H9 (cell line): ENCODE results near the gene CCNY. TPM values are rescaled to one million over a fixed set of nuclear protein-coding genes. Genes with fewer than 3 reads are reported as not detected.
A peak's percentile ranks its signal among the peaks of the same experiment; 100 is the strongest.

Experiments
- DNase-seq: peaks from one replicate; pipeline ENCODE4 v3.0.0-alpha.2; 2017
- H2AFZ ChIP-seq: one replicate; pipeline ENCODE4 v1.6.1; 2013; ENCODE audit warnings: mild to moderate bottlenecking, low read length, control low read depth, moderate library complexity
- H2AK5ac ChIP-seq: 2 replicates; pipeline ENCODE4 v1.6.1; 2013; ENCODE audit warnings: low read length, control low read depth, mixed read lengths; ENCODE audit not compliant: insufficient read length
- H2BK120ac ChIP-seq: one replicate; pipeline ENCODE4 v1.6.1; 2013; ENCODE audit warnings: low read depth, mild to moderate bottlenecking, low read length, control low read depth, inconsistent platforms; ENCODE audit not compliant: poor library complexity, severe bottlenecking
- H2BK12ac ChIP-seq: 2 replicates; pipeline ENCODE4 v1.6.1; 2013; ENCODE audit warnings: low read length, control low read depth, mixed read lengths, low read depth; ENCODE audit not compliant: insufficient read length
- H2BK15ac ChIP-seq: 2 replicates; pipeline ENCODE4 v1.6.1; 2013; ENCODE audit warnings: low read depth, low read length, control low read depth
- H2BK20ac ChIP-seq: one replicate; pipeline ENCODE4 v1.6.1; 2013; ENCODE audit warnings: low read depth, mild to moderate bottlenecking, low read length, control low read depth, inconsistent platforms; ENCODE audit not compliant: poor library complexity, severe bottlenecking
- H2BK5ac ChIP-seq: 2 replicates; pipeline ENCODE4 v1.6.1; 2013; ENCODE audit warnings: low read length, control low read depth, mixed read lengths; ENCODE audit not compliant: insufficient read length
- H3K14ac ChIP-seq: 2 replicates; pipeline ENCODE4 v1.6.1; 2013; ENCODE audit warnings: low read length, control low read depth; ENCODE audit not compliant: insufficient read depth
- H3K18ac ChIP-seq: 2 replicates; pipeline ENCODE4 v1.6.1; 2013; ENCODE audit warnings: low read depth, mild to moderate bottlenecking, mixed read lengths, low read length, control low read depth; ENCODE audit not compliant: insufficient read length
- H3K23ac ChIP-seq: 2 replicates; pipeline ENCODE4 v1.6.1; 2013; ENCODE audit warnings: low read length, control low read depth, mixed read lengths, low read depth; ENCODE audit not compliant: insufficient read length
- H3K23me2 ChIP-seq: 2 replicates; pipeline ENCODE4 v1.6.1; 2013; ENCODE audit warnings: low read depth, mild to moderate bottlenecking, mixed read lengths, low read length, control low read depth; ENCODE audit not compliant: insufficient read length, poor library complexity, severe bottlenecking
- H3K27ac ChIP-seq: 2 replicates; pipeline ENCODE4 v1.5.1; 2013; ENCODE audit warnings: low read length, control low read depth, mixed read lengths, low read depth; ENCODE audit not compliant: insufficient read length
- H3K27me3 ChIP-seq: 2 replicates; pipeline ENCODE4 v1.6.1; 2013; ENCODE audit warnings: low read length, control low read depth, inconsistent platforms; ENCODE audit not compliant: insufficient read depth
- H3K4ac ChIP-seq: 2 replicates; pipeline ENCODE4 v1.6.1; 2013; ENCODE audit warnings: low read depth, mild to moderate bottlenecking, control low read depth, inconsistent platforms, low read length, moderate library complexity
- H3K4me1 ChIP-seq: 2 replicates; pipeline ENCODE4 v1.6.1; 2013; ENCODE audit warnings: low read length, control low read depth, inconsistent platforms; ENCODE audit not compliant: insufficient read depth
- H3K4me2 ChIP-seq: 2 replicates; pipeline ENCODE4 v1.6.1; 2013; ENCODE audit warnings: low read length, control low read depth, mixed read lengths; ENCODE audit not compliant: insufficient read length, insufficient read depth
- H3K56ac ChIP-seq: 2 replicates; pipeline ENCODE4 v1.6.1; 2013; ENCODE audit warnings: low read depth, mild to moderate bottlenecking, mixed read lengths, low read length, control low read depth; ENCODE audit not compliant: insufficient read length
- H3K79me1 ChIP-seq: 2 replicates; pipeline ENCODE4 v1.6.1; 2013; ENCODE audit warnings: low read depth, mild to moderate bottlenecking, moderate library complexity, low read length, control low read depth, inconsistent platforms; ENCODE audit not compliant: insufficient read depth, poor library complexity, severe bottlenecking
- H3K79me2 ChIP-seq: 2 replicates; pipeline ENCODE4 v1.6.1; 2013; ENCODE audit warnings: low read length, control low read depth, inconsistent platforms; ENCODE audit not compliant: insufficient read depth
- H3K9ac ChIP-seq: 2 replicates; pipeline ENCODE4 v1.6.1; 2013; ENCODE audit warnings: low read length, control low read depth, mixed read lengths; ENCODE audit not compliant: insufficient read length; ENCODE audit errors: extremely low read depth
- H3K9me3 ChIP-seq: one replicate; pipeline ENCODE4 v1.6.1; 2013; ENCODE audit warnings: low read depth, low read length, inconsistent platforms; ENCODE audit not compliant: control insufficient read depth
- H3T11ph ChIP-seq: one replicate; pipeline ENCODE4 v1.6.1; 2013; ENCODE audit warnings: mild to moderate bottlenecking, low read length, control low read depth, inconsistent platforms
- H4K20me1 ChIP-seq: one replicate; pipeline ENCODE4 v1.6.1; 2013; ENCODE audit not compliant: control insufficient read depth, insufficient read length, insufficient read depth
- H4K5ac ChIP-seq: 2 replicates; pipeline ENCODE4 v1.6.1; 2013; ENCODE audit warnings: low read depth, mild to moderate bottlenecking, mixed read lengths, low read length, control low read depth; ENCODE audit not compliant: insufficient read length
- H4K8ac ChIP-seq: replicated peaks from 2 replicates; pipeline ENCODE4 v1.6.1; 2013; ENCODE audit warnings: low read length, control low read depth, mixed read lengths, low read depth; ENCODE audit not compliant: insufficient read length
- H4K91ac ChIP-seq: 2 replicates; pipeline ENCODE4 v1.6.1; 2013; ENCODE audit warnings: low read depth, mild to moderate bottlenecking, moderate library complexity, mixed read lengths, low read length, control low read depth; ENCODE audit not compliant: insufficient read length
- H3K27ac Mint-ChIP-seq, 3 experiments: 2 replicates in 2 of 3; 3 replicates in 1 of 3; pipeline ENCODE4 v1.8.0; 2020 to 2021; ENCODE audit warnings: mixed read lengths in 3 of 3, mild to moderate bottlenecking in 1 of 3, moderate library complexity in 1 of 3
- H3K27me3 Mint-ChIP-seq: 2 replicates; pipeline ENCODE4 v1.8.0; 2021; ENCODE audit warnings: low read depth, mild to moderate bottlenecking, moderate library complexity, mixed read lengths
- H3K36me3 Mint-ChIP-seq, 3 experiments: 2 replicates in 2 of 3; 3 replicates in 1 of 3; pipeline ENCODE4 v1.8.0; 2020 to 2021; ENCODE audit warnings: low read depth in 3 of 3, mixed read lengths in 3 of 3; ENCODE audit not compliant: insufficient read depth in 1 of 3
- H3K4me1 Mint-ChIP-seq, 2 experiments: 2 replicates each; pipeline ENCODE4 v1.8.0; 2020; ENCODE audit warnings: mixed read lengths in 2 of 2
- H3K4me3 Mint-ChIP-seq, 2 experiments: 2 replicates in 1 of 2; 3 replicates in 1 of 2; pipeline ENCODE4 v1.8.0; 2020 to 2021; ENCODE audit warnings: mild to moderate bottlenecking in 2 of 2, mixed read lengths in 2 of 2, moderate library complexity in 1 of 2
- H3K9me3 Mint-ChIP-seq, 2 experiments: 2 replicates in 1 of 2; 3 replicates in 1 of 2; pipeline ENCODE4 v1.8.0; 2020; ENCODE audit warnings: mild to moderate bottlenecking in 2 of 2, mixed read lengths in 2 of 2, moderate library complexity in 1 of 2
- WGBS: extraction: QIAGEN DNeasy Blood & Tissue Kit; methylation state at CpG from one replicate; pipeline ENCODE4 v1.1.7; 2013; ENCODE audit warnings: missing lambda C conversion rate, low lambda C conversion rate, mixed read lengths; ENCODE audit not compliant: insufficient read length; ENCODE audit errors: extremely low coverage; 5-methylcytosine and 5-hydroxymethylcytosine counted together
- total RNA-seq: library from RNA; stranded (reverse); gene quantifications from 2 replicates; pipeline ENCODE4 v1.2.1, GENCODE V29; 2021
- TF ChIP-seq, protein P1 (sequence below): fragments of 200-600 bp; sonication (generic); conservative IDR thresholded peaks from 3 replicates; pipeline ENCODE4 v1.8.0; 2021; ENCODE audit warnings: antibody characterized with exemption, mild to moderate bottlenecking

Gene CCNY
- total RNA-seq, 1 experiment from 2014 or later, result 62.1 TPM

DNA sequence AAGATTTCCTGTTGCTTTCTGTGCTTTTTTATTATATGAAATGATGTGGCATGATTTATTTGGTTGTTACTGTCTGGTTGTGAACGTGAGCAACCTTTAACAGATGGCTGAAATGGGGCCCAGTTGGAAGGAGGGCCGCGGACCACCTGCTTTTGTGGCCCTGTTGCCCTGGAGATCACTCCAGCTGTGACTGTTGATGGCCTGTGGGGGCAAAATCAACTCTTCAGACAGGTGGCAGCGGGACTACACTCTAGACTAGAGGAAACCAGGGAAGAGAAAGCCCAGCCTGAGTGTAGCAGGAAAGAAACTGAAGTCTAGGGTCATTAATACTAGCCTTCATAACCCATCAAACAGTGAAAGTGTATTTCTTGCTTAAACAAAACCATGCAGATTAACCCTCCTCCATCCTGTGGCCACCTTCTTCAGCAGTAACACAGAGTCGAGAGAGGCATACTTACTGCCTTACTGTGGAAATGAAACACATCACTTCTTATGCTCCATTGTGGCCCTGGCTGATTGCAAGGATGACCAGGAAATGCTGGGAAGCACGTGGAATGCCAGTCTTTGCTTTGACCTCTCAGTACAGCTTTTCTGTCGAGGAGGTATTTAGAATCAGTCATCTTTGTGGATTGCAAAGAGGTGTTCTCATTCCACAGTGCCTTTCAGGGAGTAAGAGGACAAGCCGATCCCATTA, 80.5 kb downstream of the CCNY start:
- peaks cover 18% of the 10 kb centered on the region for H3K4me1 ChIP-seq
- H2AK5ac ChIP-seq, result no peak overlapping the region
- peak overlapping the region in 1 of 2 experiments; percentile 9; a peak in 1 of 5 replicates for H3K4me3 Mint-ChIP-seq
- peaks cover 7% of the 10 kb centered on the region; the same call in 1 of the 2 replicates for H3K79me2 ChIP-seq
- no peaks in the 10 kb centered on the region for H3K27me3 Mint-ChIP-seq
- H3K27me3 ChIP-seq, result no peaks in the 10 kb centered on the region
- H3K4ac ChIP-seq, result no peak overlapping the region
- H3K14ac ChIP-seq, result peak overlapping the region; percentile 34; the same call in 1 of the 2 replicates
- H3K27ac ChIP-seq, result no peak overlapping the region
- H3K4me1 Mint-ChIP-seq, result peaks cover 43 to 61% of the 10 kb centered on the region in 2 experiments
- no peak overlapping the region for H4K5ac ChIP-seq
- no peak overlapping the region for H2BK20ac ChIP-seq
- H2BK15ac ChIP-seq, result no peak overlapping the region
- no peaks in the 10 kb centered on the region for H3K9me3 Mint-ChIP-seq
- TF ChIP-seq, protein P1, sequence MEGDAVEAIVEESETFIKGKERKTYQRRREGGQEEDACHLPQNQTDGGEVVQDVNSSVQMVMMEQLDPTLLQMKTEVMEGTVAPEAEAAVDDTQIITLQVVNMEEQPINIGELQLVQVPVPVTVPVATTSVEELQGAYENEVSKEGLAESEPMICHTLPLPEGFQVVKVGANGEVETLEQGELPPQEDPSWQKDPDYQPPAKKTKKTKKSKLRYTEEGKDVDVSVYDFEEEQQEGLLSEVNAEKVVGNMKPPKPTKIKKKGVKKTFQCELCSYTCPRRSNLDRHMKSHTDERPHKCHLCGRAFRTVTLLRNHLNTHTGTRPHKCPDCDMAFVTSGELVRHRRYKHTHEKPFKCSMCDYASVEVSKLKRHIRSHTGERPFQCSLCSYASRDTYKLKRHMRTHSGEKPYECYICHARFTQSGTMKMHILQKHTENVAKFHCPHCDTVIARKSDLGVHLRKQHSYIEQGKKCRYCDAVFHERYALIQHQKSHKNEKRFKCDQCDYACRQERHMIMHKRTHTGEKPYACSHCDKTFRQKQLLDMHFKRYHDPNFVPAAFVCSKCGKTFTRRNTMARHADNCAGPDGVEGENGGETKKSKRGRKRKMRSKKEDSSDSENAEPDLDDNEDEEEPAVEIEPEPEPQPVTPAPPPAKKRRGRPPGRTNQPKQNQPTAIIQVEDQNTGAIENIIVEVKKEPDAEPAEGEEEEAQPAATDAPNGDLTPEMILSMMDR, result no peak
- H4K20me1 ChIP-seq, result peaks cover 3% of the 10 kb centered on the region
- no peak overlapping the region for H2BK5ac ChIP-seq
- H3K23me2 ChIP-seq, result no peaks in the 10 kb centered on the region
- no peak overlapping the region for H3T11ph ChIP-seq
- no peak overlapping the region for H2BK120ac ChIP-seq
- no peaks in the 10 kb centered on the region for H3K9me3 ChIP-seq
- no peak overlapping the region for H2AFZ ChIP-seq
- H3K36me3 Mint-ChIP-seq, result no peaks in the 10 kb centered on the region
- H3K18ac ChIP-seq, result no peak overlapping the region
- H2BK12ac ChIP-seq, result no peak overlapping the region
- peaks cover 3% of the 10 kb centered on the region for H3K79me1 ChIP-seq
- no peak overlapping the region for H3K4me2 ChIP-seq
- H4K8ac ChIP-seq, result no peak overlapping the region
- H3K9ac ChIP-seq, result no peak overlapping the region
- H3K23ac ChIP-seq, result no peak overlapping the region
- DNase-seq, result no peak
- WGBS, result no CpG with 5 or more reads among the region's 8 CpGs
- H3K56ac ChIP-seq, result no peak overlapping the region
- H3K27ac Mint-ChIP-seq, result peak overlapping the region; percentile 29 to 76 (median 51); a peak in 2 of 7 replicates
- H4K91ac ChIP-seq, result no peak overlapping the region
